BE2C (cell line): ENCODE data around the gene TAF1D.

ENCODE experiments used
- DNase-seq: peaks from one replicate; pipeline ENCODE4 v3.0.0-alpha.2; 2020
- H3K27me3 ChIP-seq: fragments of 250-450 bp; sonication (Bioruptor Pico); 2 replicates; pipeline ENCODE4 v1.5.1; 2020; ENCODE audit warnings: mild to moderate bottlenecking
- H3K36me3 ChIP-seq: fragments of 250-450 bp; sonication (Bioruptor Pico); 2 replicates; pipeline ENCODE4 v1.5.1; 2020; ENCODE audit warnings: mild to moderate bottlenecking
- H3K4me1 ChIP-seq: fragments of 250-450 bp; sonication (Bioruptor Pico); 2 replicates; pipeline ENCODE4 v1.5.1; 2020
- H3K4me3 ChIP-seq: 2 replicates; pipeline ENCODE4 v1.5.1; 2011; ENCODE audit warnings: low read depth, low read length
- H3K9me3 ChIP-seq: fragments of 250-450 bp; sonication (Bioruptor Pico); 2 replicates; pipeline ENCODE4 v1.5.1; 2020
- TF ChIP-seq, protein P1 (sequence below): IDR thresholded peaks from 2 replicates; pipeline ENCODE4 v1.5.1; 2012; ENCODE audit warnings: mild to moderate bottlenecking, low read depth, low read length

Gene TAF1D

DNA sequence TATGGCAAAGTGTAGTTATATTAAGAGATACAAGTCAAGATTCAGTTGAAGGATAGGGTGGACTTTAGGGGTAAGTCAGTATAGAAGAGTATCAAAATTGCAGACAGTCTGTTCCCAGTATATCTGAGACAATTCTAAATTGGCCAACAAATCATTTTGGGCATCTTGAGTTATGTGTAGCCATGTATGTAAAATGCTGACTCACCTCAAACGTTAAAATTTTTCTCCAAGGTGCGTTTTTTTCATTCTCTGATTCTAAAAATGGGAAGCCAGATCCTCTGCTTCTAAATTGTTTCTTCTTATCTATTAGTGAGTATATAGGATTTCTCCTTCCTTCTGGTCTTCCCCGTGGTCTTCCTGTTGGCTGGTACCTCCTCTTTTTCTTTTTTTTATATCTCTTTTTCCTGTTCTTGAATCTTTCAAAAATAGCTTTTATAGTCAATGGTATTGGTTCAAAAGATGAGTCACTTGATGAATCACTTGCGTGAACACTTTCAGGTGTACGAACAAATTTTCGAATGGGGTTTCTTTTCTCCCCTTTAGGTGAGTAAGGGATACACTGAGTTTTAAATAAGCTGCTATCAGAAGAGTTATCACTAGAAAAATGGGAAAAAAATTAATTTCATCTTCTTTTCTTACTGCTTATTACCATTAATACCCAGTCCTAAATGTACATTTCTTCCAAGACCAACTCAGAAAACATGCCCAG, 3.2 kb downstream of the TAF1D start:
- no peaks in the 10 kb centered on the region for H3K27me3 ChIP-seq
- H3K4me1 ChIP-seq = no peaks in the 10 kb centered on the region
- H3K36me3 ChIP-seq = peaks cover 80% of the 10 kb centered on the region
- no peaks in the 10 kb centered on the region for H3K9me3 ChIP-seq
- peak overlapping the region; percentile 92 for H3K4me3 ChIP-seq
- no peak for DNase-seq
- TF ChIP-seq, protein P1, sequence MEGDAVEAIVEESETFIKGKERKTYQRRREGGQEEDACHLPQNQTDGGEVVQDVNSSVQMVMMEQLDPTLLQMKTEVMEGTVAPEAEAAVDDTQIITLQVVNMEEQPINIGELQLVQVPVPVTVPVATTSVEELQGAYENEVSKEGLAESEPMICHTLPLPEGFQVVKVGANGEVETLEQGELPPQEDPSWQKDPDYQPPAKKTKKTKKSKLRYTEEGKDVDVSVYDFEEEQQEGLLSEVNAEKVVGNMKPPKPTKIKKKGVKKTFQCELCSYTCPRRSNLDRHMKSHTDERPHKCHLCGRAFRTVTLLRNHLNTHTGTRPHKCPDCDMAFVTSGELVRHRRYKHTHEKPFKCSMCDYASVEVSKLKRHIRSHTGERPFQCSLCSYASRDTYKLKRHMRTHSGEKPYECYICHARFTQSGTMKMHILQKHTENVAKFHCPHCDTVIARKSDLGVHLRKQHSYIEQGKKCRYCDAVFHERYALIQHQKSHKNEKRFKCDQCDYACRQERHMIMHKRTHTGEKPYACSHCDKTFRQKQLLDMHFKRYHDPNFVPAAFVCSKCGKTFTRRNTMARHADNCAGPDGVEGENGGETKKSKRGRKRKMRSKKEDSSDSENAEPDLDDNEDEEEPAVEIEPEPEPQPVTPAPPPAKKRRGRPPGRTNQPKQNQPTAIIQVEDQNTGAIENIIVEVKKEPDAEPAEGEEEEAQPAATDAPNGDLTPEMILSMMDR = no peak

DNA sequence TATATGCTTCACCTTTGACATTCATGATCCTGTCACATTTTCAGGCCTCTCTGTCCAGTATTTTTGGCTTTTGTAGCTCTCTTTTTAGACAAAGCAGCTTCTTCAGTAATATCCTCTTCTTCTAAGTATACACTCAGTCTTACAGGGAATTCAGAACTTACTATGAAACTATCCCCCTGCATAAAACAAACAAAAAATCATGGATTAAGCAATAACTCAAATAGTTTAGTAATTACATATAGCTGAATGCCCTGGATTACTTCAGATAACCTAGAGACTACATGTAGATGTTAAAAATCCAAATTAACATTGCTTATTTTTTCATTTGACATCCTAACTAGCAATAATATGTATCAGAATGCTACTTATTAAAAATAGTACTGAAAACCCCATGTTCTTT, 5.2 kb downstream of the TAF1D start:
- H3K4me1 ChIP-seq = no peaks in the 10 kb centered on the region
- no peak for DNase-seq
- peak overlapping the region; percentile 92; the same call in 1 of the 2 replicates for H3K4me3 ChIP-seq
- peaks cover 99% of the 10 kb centered on the region for H3K36me3 ChIP-seq
- TF ChIP-seq, protein P1 = no peak
- H3K9me3 ChIP-seq = no peaks in the 10 kb centered on the region
- no peaks in the 10 kb centered on the region for H3K27me3 ChIP-seq

DNA sequence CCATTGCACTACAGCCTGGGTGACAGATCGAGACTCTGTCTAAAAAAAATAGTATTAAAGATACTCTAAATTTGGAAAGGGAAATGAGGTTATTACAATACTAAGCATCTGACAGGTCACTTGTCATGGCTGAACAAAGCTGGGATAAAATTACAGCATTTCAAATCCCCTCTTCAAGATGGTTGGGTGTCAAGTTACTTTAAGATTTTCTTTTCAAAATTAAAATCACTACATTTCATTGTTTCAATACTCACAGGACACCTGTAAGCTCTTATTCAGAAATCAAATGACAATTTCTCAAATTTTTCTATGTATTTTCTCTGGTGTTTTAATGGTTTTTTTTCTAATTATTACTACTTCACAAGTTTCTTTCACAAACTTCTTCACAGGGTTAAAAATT, 5.7 kb downstream of the TAF1D start:
- no peak for DNase-seq
- H3K27me3 ChIP-seq = no peaks in the 10 kb centered on the region
- peak overlapping the region; percentile 5; the same call in 1 of the 2 replicates for H3K4me3 ChIP-seq
- TF ChIP-seq, protein P1 = no peak
- no peaks in the 10 kb centered on the region for H3K9me3 ChIP-seq
- H3K36me3 ChIP-seq = peaks cover 99% of the 10 kb centered on the region
- H3K4me1 ChIP-seq = no peaks in the 10 kb centered on the region

DNA sequence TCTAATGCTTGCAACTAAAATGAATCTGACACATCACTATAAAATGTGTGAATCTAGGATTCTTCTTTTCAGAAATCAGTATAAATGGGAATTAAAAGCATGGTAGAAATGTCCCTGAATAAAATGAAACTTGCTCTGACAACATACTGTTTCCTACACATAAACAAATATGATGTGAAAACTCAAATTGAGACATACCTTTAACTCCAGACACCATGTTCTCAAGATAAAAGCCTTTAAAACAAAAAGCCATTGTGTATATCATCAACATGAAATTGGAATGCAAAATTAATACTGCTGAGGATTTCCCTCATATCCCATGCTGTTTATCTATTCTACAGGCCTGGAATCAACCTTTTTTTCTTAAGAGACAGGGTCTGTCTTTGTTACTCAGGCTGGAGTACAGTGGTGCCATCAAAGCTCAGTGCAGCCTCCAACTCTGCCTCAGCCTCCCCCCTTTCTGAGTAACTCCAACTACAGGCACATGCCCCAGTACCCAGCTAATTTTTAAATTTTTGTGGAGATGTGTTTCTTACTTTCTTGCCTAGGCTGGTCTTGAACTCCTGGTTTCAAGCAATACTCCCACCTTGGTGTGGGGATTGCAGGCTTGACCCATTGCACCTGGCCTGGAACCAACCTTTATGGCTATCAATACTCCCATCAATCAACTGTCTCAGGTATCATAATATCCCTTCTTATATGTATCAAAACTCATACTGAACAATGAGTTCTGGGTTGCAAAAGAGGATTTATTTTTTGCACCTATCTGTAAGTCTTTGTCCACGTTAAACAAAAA, 6.7 kb downstream of the TAF1D start:
- Histone ChIP-seq H3K4me1 (no peaks in the 10 kb centered on the region), H3K9me3 (no peaks in the 10 kb centered on the region), H3K36me3 (peaks cover 100% of the 10 kb centered on the region), H3K27me3 (no peaks in the 10 kb centered on the region), H3K4me3 (no peak overlapping the region; the same call in 1 of the 2 replicates)
- DNase-seq = no peak
- TF ChIP-seq, protein P1 = no peak

DNA sequence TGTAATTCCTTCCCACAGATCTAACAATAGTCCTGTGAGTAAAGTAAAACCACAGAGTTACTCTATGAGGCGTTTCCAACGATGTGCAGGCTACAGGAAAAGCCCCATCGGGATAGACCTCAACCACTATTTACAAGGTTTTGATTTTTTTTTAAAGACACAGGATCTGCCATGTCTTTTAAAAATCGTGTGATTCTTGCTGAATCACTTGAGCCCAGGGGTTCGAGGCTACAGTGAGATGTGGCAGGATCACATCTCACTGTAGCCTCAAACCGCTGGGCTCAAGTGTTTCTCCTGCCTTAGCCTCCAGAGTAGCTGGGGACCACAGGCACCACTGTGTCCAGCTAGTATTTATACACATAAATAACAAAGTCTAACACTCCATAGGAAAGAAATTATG, 7.8 kb downstream of the TAF1D start:
- H3K4me1 ChIP-seq = no peaks in the 10 kb centered on the region

More for the DNA sequence above, 7.8 kb downstream of the TAF1D start:
- peaks cover 100% of the 10 kb centered on the region for H3K36me3 ChIP-seq
- H3K27me3 ChIP-seq = no peaks in the 10 kb centered on the region
- H3K4me3 ChIP-seq = no peak overlapping the region
- no peaks in the 10 kb centered on the region for H3K9me3 ChIP-seq
- TF ChIP-seq, protein P1 = no peak
- no peak for DNase-seq
